ENCODE measurements around the gene SMIM44.

SMIM44 gene

DNA sequence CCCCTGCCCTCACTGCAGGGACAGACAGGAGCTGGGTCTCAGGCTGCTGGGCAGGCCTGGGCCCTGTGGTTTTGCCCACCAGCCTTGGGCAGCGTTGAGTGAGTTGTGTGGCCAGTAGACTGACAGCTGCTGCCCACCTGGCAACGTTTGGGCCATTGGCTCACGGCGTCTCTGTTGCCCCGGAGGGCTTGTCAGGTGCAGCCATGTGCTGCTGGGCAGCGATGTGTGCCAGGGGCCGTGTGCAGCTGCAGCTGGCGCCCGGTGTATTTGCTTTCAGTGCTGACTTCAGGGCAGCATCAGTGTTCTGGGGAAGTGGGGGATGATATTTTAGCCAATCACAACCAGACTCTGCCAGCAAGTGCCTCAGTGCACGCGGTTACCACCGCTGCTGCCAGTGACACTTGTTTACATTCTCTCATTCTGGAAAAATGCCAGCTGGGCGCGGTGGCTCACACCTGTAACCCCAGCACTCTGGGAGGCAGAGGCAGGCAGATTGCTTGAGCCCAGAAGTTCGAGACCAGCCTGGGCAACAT, 33.5 kb upstream of the SMIM44 start:
- no peak for TF ChIP-seq EZH2 (IDR thresholded peaks at IDR 0.05; ENCODE audit: borderline replicate concordance, low read length)
- TF ChIP-seq, protein P1, sequence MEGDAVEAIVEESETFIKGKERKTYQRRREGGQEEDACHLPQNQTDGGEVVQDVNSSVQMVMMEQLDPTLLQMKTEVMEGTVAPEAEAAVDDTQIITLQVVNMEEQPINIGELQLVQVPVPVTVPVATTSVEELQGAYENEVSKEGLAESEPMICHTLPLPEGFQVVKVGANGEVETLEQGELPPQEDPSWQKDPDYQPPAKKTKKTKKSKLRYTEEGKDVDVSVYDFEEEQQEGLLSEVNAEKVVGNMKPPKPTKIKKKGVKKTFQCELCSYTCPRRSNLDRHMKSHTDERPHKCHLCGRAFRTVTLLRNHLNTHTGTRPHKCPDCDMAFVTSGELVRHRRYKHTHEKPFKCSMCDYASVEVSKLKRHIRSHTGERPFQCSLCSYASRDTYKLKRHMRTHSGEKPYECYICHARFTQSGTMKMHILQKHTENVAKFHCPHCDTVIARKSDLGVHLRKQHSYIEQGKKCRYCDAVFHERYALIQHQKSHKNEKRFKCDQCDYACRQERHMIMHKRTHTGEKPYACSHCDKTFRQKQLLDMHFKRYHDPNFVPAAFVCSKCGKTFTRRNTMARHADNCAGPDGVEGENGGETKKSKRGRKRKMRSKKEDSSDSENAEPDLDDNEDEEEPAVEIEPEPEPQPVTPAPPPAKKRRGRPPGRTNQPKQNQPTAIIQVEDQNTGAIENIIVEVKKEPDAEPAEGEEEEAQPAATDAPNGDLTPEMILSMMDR (IDR thresholded peaks at IDR 0.05; ENCODE audit: low read length), result no peak
- H3K79me2 ChIP-seq (ENCODE audit: insufficient read depth, low read length), result no peaks in the 10 kb centered on the region
- no peak overlapping the region for H3K4me3 ChIP-seq (ENCODE audit: low read depth, low read length, poor library complexity, severe bottlenecking)
- H3K27ac ChIP-seq (ENCODE audit: low read depth, low read length, poor library complexity, severe bottlenecking), result peak overlapping the region; percentile 92
- no peaks in the 10 kb centered on the region for H4K20me1 ChIP-seq (ENCODE audit: insufficient read depth, low read length)
- H2AFZ ChIP-seq (ENCODE audit: low read length), result no peak overlapping the region
- H3K27me3 ChIP-seq (ENCODE audit: insufficient read depth, low read length), result no peaks in the 10 kb centered on the region
- H3K36me3 ChIP-seq (ENCODE audit: insufficient read depth, low read length), result peaks cover 17% of the 10 kb centered on the region; the same call in 1 of the 2 replicates
- no peak overlapping the region; the same call in 1 of the 2 replicates for H3K9ac ChIP-seq (ENCODE audit: low read length)
- peak overlapping the region; percentile 33; the same call in 1 of the 2 replicates for H3K4me2 ChIP-seq (ENCODE audit: low read length)
- H3K9me3 ChIP-seq (ENCODE audit: low read length), result no peaks in the 10 kb centered on the region
- peaks cover 17% of the 10 kb centered on the region for H3K4me1 ChIP-seq (ENCODE audit: insufficient read depth, low read length, severe bottlenecking)
- H3F3A ChIP-seq (ENCODE audit: insufficient read depth, low read length), result no peaks in the 10 kb centered on the region
- no peaks in the 10 kb centered on the region for H3K9me2 ChIP-seq (ENCODE audit: low read depth, low read length)

DNA sequence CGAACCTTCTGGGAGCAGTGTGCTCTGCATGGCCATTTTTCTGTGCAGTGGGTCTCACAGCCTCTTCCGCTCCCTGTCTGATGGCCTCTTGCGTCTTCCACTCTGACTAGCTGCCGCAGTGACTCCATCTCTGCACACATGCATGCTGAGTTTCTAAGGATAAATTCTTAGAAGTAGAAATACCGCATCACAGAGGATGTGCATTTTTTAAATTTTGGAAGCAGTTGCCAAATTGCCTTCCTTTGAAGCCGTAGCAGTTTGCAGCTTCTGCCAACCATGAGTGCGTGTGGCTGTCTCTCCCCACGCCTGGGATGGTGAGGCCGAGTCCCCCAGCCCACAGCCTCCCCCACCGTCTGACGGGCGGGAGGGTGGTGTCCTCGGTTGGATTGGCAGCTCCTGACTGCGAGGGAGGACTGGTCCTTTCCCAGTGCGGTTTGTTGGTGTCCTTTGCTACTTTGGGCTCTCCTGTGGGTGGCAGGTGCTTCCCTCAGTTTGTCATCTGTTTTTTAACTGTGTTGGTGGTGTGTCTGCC, 32.7 kb upstream of the SMIM44 start:
- Histone ChIP-seq H3K4me2 (ENCODE audit: low read length) (peak overlapping the region; percentile 33; the same call in 1 of the 2 replicates), H3K36me3 (ENCODE audit: insufficient read depth, low read length) (peaks cover 17% of the 10 kb centered on the region; the same call in 1 of the 2 replicates), H4K20me1 (ENCODE audit: insufficient read depth, low read length) (no peaks in the 10 kb centered on the region)

DNA sequence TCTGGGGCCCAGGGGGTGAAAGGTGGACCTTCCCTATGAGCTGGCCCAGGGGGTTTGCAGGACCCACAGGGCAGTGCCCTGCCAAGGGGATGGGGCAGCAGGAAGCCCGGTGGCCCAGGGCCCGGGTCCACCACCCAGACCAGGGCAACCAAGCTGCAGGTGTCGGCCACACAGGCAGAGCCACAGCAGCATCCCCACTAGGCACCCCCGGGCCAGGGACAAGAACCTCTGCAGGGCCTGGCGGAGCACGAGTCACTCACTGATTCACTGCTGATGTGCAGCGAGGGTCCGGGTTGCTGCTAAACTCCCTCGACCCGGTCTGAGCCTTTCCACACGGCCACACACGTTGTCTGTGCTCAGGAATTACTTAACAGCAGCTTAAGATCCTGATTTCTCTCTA, 31.7 kb upstream of the SMIM44 start:
- no peaks in the 10 kb centered on the region for H4K20me1 ChIP-seq (ENCODE audit: insufficient read depth, low read length)
- no peaks in the 10 kb centered on the region for H3K9me3 ChIP-seq (ENCODE audit: low read length)
- no peak overlapping the region for H3K4me3 ChIP-seq (ENCODE audit: low read depth, low read length, poor library complexity, severe bottlenecking)
- H3K9me2 ChIP-seq (ENCODE audit: low read depth, low read length), result no peaks in the 10 kb centered on the region
- TF ChIP-seq, protein P1 (IDR thresholded peaks at IDR 0.05; ENCODE audit: low read length), result no peak
- no peak for TF ChIP-seq EZH2 (IDR thresholded peaks at IDR 0.05; ENCODE audit: borderline replicate concordance, low read length)
- peaks cover 14% of the 10 kb centered on the region; the same call in 1 of the 2 replicates for H3K36me3 ChIP-seq (ENCODE audit: insufficient read depth, low read length)
- H2AFZ ChIP-seq (ENCODE audit: low read length), result no peak overlapping the region
- H3K4me2 ChIP-seq (ENCODE audit: low read length), result no peak overlapping the region
- H3K9ac ChIP-seq (ENCODE audit: low read length), result no peak overlapping the region
- no peaks in the 10 kb centered on the region for H3K27me3 ChIP-seq (ENCODE audit: insufficient read depth, low read length)
- no peaks in the 10 kb centered on the region; the same call in 1 of the 2 replicates for H3K79me2 ChIP-seq (ENCODE audit: insufficient read depth, low read length)
- H3K4me1 ChIP-seq (ENCODE audit: insufficient read depth, low read length, severe bottlenecking), result peaks cover 17% of the 10 kb centered on the region
- H3K27ac ChIP-seq (ENCODE audit: low read depth, low read length, poor library complexity, severe bottlenecking), result no peak overlapping the region
- no peaks in the 10 kb centered on the region for H3F3A ChIP-seq (ENCODE audit: insufficient read depth, low read length)

More for the DNA sequence above, 32.7 kb upstream of the SMIM44 start:
- Histone ChIP-seq H3K4me1 (ENCODE audit: insufficient read depth, low read length, severe bottlenecking) (peaks cover 17% of the 10 kb centered on the region), H3K27me3 (ENCODE audit: insufficient read depth, low read length) (no peaks in the 10 kb centered on the region), H3K9me2 (ENCODE audit: low read depth, low read length) (no peaks in the 10 kb centered on the region), H3K79me2 (ENCODE audit: insufficient read depth, low read length) (no peaks in the 10 kb centered on the region), H2AFZ (ENCODE audit: low read length) (no peak overlapping the region), H3K4me3 (ENCODE audit: low read depth, low read length, poor library complexity, severe bottlenecking) (no peak overlapping the region), H3K27ac (ENCODE audit: low read depth, low read length, poor library complexity, severe bottlenecking) (peak overlapping the region; percentile 92), H3F3A (ENCODE audit: insufficient read depth, low read length) (no peaks in the 10 kb centered on the region), H3K9ac (ENCODE audit: low read length) (no peak overlapping the region; the same call in 1 of the 2 replicates), H3K9me3 (ENCODE audit: low read length) (no peaks in the 10 kb centered on the region)
- TF ChIP-seq, protein P1 (IDR thresholded peaks at IDR 0.05; ENCODE audit: low read length), result no peak
- no peak for TF ChIP-seq EZH2 (IDR thresholded peaks at IDR 0.05; ENCODE audit: borderline replicate concordance, low read length)

All from OCI-LY1 (cell line).